ENCODE data around the gene PACS1.

The PACS1 gene

GRCh38 chr11:66292543-66293332 lies 222.7 kb downstream of the PACS1 start:
- no peak for DNase-seq

GRCh38 chr11:66293352-66293751 lies 223.3 kb downstream of the PACS1 start:
- DNase-seq = no peak

- no peak for DNase-seq
Measured at GRCh38 chr11:66293777-66294625, 223.9 kb downstream of the PACS1 start.
